A673 (cell line): ENCODE results near the gene SLC4A8. TPM values are rescaled to one million over a fixed set of nuclear protein-coding genes. Genes with fewer than 3 reads are reported as not detected.

Experiments
- BruUV-seq: library from RNA; stranded (reverse); fragments of 400-500 nt; replicated peaks from 2 replicates; lab custom pipeline; 2021; lab: Mats Ljungman, UMichigan
- CTCF ChIA-PET: fragments of 300-600 bp; sonication (Branson Sonifier 250); formaldehyde crosslinking; loops from one replicate; lab custom pipeline; 2022; ENCODE audit warnings: antibody characterized with exemption; lab: Charles Lee
- POLR2A ChIA-PET: fragments of 300-600 bp; sonication (Branson Sonifier 250); formaldehyde crosslinking; loops from one replicate; lab custom pipeline; 2022; ENCODE audit warnings: antibody characterized with exemption; ENCODE audit not compliant: low non-redundant PET; lab: Charles Lee
- DNase-seq: peaks from one replicate; pipeline ENCODE4 v3.0.0-alpha.2; 2015; ENCODE audit warnings: low spot score
- H3K27ac ChIP-seq: fragments of 200-600 bp; sonication (generic); 2 replicates; pipeline ENCODE4 v1.5.1; 2016; ENCODE audit warnings: mixed run types, low read depth, mild to moderate bottlenecking, mixed read lengths, antibody characterized with exemption, low read length; ENCODE audit not compliant: poor library complexity, severe bottlenecking
- H3K27me3 ChIP-seq: fragments of 200-600 bp; sonication (generic); replicated peaks from 2 replicates; pipeline ENCODE4 v1.6.1; 2017; ENCODE audit warnings: mixed run types, low read depth, mild to moderate bottlenecking, mixed read lengths, antibody characterized with exemption, low read length; ENCODE audit not compliant: insufficient read depth, poor library complexity
- H3K36me3 ChIP-seq: fragments of 200-600 bp; sonication (generic); 2 replicates; pipeline ENCODE4 v1.6.1; 2016; ENCODE audit warnings: mixed run types, mild to moderate bottlenecking, mixed read lengths, antibody characterized with exemption, low read length; ENCODE audit not compliant: insufficient read depth, poor library complexity, severe bottlenecking
- H3K4me1 ChIP-seq: fragments of 200-600 bp; sonication (generic); 2 replicates; pipeline ENCODE4 v1.6.1; 2017; ENCODE audit warnings: mixed run types, mild to moderate bottlenecking, mixed read lengths, antibody characterized with exemption, low read length; ENCODE audit not compliant: insufficient read depth, poor library complexity, severe bottlenecking
- H3K4me3 ChIP-seq: fragments of 200-600 bp; sonication (generic); 2 replicates; pipeline ENCODE4 v1.5.1; 2016; ENCODE audit warnings: low read depth, mixed run types, mild to moderate bottlenecking, mixed read lengths, low read length; ENCODE audit not compliant: poor library complexity, severe bottlenecking
- H3K9me3 ChIP-seq: fragments of 200-600 bp; sonication (generic); 2 replicates; pipeline ENCODE4 v1.6.1; 2016; ENCODE audit warnings: mixed run types, low read depth, mild to moderate bottlenecking, mixed read lengths, antibody characterized with exemption, low read length; ENCODE audit not compliant: poor library complexity, severe bottlenecking
- CTCF ChIP-seq: fragments of 300-800, 200-600 bp; sonication (generic); conservative IDR thresholded peaks from 2 replicates; pipeline ENCODE4 v1.5.1; 2017; ENCODE audit warnings: low read depth, mild to moderate bottlenecking, antibody characterized with exemption, low read length, moderate library complexity, mixed read lengths
- EZH2 ChIP-seq: fragments of 200-600 bp; sonication (generic); IDR thresholded peaks from 2 replicates; pipeline ENCODE4 v1.6.1; 2017; ENCODE audit warnings: borderline replicate concordance, low read depth, mild to moderate bottlenecking, mixed read lengths, antibody characterized with exemption, low read length; ENCODE audit not compliant: poor library complexity, severe bottlenecking
- intact Hi-C: fragments of 100-400 bp; cut with micrococcal nuclease; formaldehyde crosslinking; loops from one replicate; pipeline ENCODE4 v1.10.0; 2022; ENCODE audit not compliant: unreplicated experiment
- total RNA-seq: library from RNA; stranded (reverse); gene quantifications from 2 replicates; pipeline ENCODE4 v1.2.3, GENCODE V29; 2021

The SLC4A8 gene
- total RNA-seq, 1 experiment from 2014 or later, result 0.73 TPM

GRCh38 chr12:51434305-51434704 is 9.7 kb downstream of the SLC4A8 start:
- CTCF ChIA-PET, result interaction anchor here (0.7 kb wide), 1 partner anchor 33 kb away, joined by 7 read pairs; no protein-coding TSS in a partner anchor
- intact Hi-C loops, result no loop called here
- no peak for DNase-seq
- no peaks in the 10 kb centered on the region for H3K27me3 ChIP-seq
- H3K36me3 ChIP-seq, result no peaks in the 10 kb centered on the region
- no peak overlapping the region for H3K27ac ChIP-seq
- no TSS peak for BruUV-seq
- TF ChIP-seq EZH2 (no peak), CTCF (no peak)
- no peak overlapping the region for H3K4me3 ChIP-seq
- POLR2A ChIA-PET, result no interaction called here
- H3K9me3 ChIP-seq, result no peaks in the 10 kb centered on the region
- no peaks in the 10 kb centered on the region for H3K4me1 ChIP-seq

GRCh38 chr12:51437431-51437830 is 12.8 kb downstream of the SLC4A8 start:
- no TSS peak for BruUV-seq
- CTCF ChIA-PET, result no interaction called here

GRCh38 chr12:51439330-51439729 is 14.7 kb downstream of the SLC4A8 start:
- intact Hi-C loops, result no loop called here
- BruUV-seq, result no TSS peak
- no peak for DNase-seq
- Histone ChIP-seq H3K4me3 (no peak overlapping the region), H3K9me3 (no peaks in the 10 kb centered on the region), H3K27ac (no peak overlapping the region), H3K36me3 (no peaks in the 10 kb centered on the region), H3K4me1 (no peaks in the 10 kb centered on the region), H3K27me3 (no peaks in the 10 kb centered on the region)
- CTCF ChIA-PET, result no interaction called here
- TF ChIP-seq EZH2, result no peak
- no peak for TF ChIP-seq CTCF
- POLR2A ChIA-PET, result no interaction called here

More at GRCh38 chr12:51437431-51437830, 12.8 kb downstream of the SLC4A8 start:
- no peak overlapping the region for H3K4me3 ChIP-seq
- H3K4me1 ChIP-seq, result no peaks in the 10 kb centered on the region
- intact Hi-C loops, result no loop called here
- no peak for DNase-seq
- no peak overlapping the region for H3K27ac ChIP-seq
- POLR2A ChIA-PET, result no interaction called here
- no peaks in the 10 kb centered on the region for H3K27me3 ChIP-seq
- no peaks in the 10 kb centered on the region for H3K36me3 ChIP-seq
- TF ChIP-seq CTCF (no peak), EZH2 (no peak)
- H3K9me3 ChIP-seq, result no peaks in the 10 kb centered on the region
